Measurements from ENCODE around the gene PRSS33.

Gene PRSS33

GRCh38 chr16:2773188-2773968 lies 14.0 kb downstream of the PRSS33 start:
- TF ChIP-seq CTCF (conservative IDR thresholded peaks at IDR 0.05) = no peak
- H3K27ac ChIP-seq = no peak overlapping the region

GRCh38 chr16:2771496-2772402 lies 15.6 kb downstream of the PRSS33 start:
- no peak overlapping the region for H3K27ac ChIP-seq
- no peak for TF ChIP-seq CTCF (conservative IDR thresholded peaks at IDR 0.05)

GRCh38 chr16:2770057-2770951 lies 17.1 kb downstream of the PRSS33 start:
- TF ChIP-seq CTCF (conservative IDR thresholded peaks at IDR 0.05) = no peak
- no peak overlapping the region for H3K27ac ChIP-seq

- no peak overlapping the region for H3K27ac ChIP-seq
- TF ChIP-seq CTCF (conservative IDR thresholded peaks at IDR 0.05) = no peak
Observed at GRCh38 chr16:2769675-2770056, 17.7 kb downstream of the PRSS33 start.

- TF ChIP-seq CTCF (conservative IDR thresholded peaks at IDR 0.05) = no peak
- no peak overlapping the region for H3K27ac ChIP-seq
Observed at GRCh38 chr16:2769100-2769529, 18.2 kb downstream of the PRSS33 start.

GRCh38 chr16:2768403-2769089 lies 18.8 kb downstream of the PRSS33 start:
- H3K27ac ChIP-seq = no peak overlapping the region

More at GRCh38 chr16:2768403-2769089, 18.8 kb downstream of the PRSS33 start:
- TF ChIP-seq CTCF (conservative IDR thresholded peaks at IDR 0.05) = no peak

Measured in VCaP (cell line).